Retinal pigment epithelial cell (primary cell): ENCODE measurements around the gene XPO4.

Experiments used
- DNase-seq: peaks from one replicate; pipeline ENCODE4 v3.0.0-alpha.2; 2010; ENCODE audit warnings: low read depth
- H3K4me3 ChIP-seq: 2 replicates; pipeline ENCODE4 v1.5.1; 2011; ENCODE audit warnings: mild to moderate bottlenecking, low read length, control low read depth, moderate library complexity
- TF ChIP-seq, protein P1 (sequence below): conservative IDR thresholded peaks from 2 replicates; pipeline ENCODE4 v1.5.1; 2011; ENCODE audit warnings: low read depth, low read length, control low read depth, inconsistent platforms

The XPO4 gene

GRCh38 chr13:20727856-20728255, 174.7 kb downstream of the XPO4 start:
- TF ChIP-seq, protein P1, sequence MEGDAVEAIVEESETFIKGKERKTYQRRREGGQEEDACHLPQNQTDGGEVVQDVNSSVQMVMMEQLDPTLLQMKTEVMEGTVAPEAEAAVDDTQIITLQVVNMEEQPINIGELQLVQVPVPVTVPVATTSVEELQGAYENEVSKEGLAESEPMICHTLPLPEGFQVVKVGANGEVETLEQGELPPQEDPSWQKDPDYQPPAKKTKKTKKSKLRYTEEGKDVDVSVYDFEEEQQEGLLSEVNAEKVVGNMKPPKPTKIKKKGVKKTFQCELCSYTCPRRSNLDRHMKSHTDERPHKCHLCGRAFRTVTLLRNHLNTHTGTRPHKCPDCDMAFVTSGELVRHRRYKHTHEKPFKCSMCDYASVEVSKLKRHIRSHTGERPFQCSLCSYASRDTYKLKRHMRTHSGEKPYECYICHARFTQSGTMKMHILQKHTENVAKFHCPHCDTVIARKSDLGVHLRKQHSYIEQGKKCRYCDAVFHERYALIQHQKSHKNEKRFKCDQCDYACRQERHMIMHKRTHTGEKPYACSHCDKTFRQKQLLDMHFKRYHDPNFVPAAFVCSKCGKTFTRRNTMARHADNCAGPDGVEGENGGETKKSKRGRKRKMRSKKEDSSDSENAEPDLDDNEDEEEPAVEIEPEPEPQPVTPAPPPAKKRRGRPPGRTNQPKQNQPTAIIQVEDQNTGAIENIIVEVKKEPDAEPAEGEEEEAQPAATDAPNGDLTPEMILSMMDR = no peak
- no peak for DNase-seq
- no peak overlapping the region for H3K4me3 ChIP-seq
